SK-N-MC (cell line): ENCODE data around the gene GIPC1.

Source experiments
- EZH2 ChIP-seq: fragments of 200-600 bp; sonication (generic); IDR thresholded peaks from one replicate; pipeline ENCODE4 v1.6.1; 2017; ENCODE audit warnings: antibody characterized with exemption
- POLR2AphosphoS5 ChIP-seq: IDR thresholded peaks from 2 replicates; pipeline ENCODE4 v1.6.1; 2012; ENCODE audit warnings: mild to moderate bottlenecking, low read depth, low read length, borderline replicate concordance

GRCh38 chr19:14507704-14508542, 12.0 kb upstream of the GIPC1 start:
- TF ChIP-seq POLR2AphosphoS5 (no peak), EZH2 (no peak)
